ENCODE results near the gene GAST.
"Not testable (repeated sequence)": the region's sequence is repeated elsewhere in the genome, so short reads cannot be mapped to it uniquely, and the experiment has no call there.

The GAST gene

DNA sequence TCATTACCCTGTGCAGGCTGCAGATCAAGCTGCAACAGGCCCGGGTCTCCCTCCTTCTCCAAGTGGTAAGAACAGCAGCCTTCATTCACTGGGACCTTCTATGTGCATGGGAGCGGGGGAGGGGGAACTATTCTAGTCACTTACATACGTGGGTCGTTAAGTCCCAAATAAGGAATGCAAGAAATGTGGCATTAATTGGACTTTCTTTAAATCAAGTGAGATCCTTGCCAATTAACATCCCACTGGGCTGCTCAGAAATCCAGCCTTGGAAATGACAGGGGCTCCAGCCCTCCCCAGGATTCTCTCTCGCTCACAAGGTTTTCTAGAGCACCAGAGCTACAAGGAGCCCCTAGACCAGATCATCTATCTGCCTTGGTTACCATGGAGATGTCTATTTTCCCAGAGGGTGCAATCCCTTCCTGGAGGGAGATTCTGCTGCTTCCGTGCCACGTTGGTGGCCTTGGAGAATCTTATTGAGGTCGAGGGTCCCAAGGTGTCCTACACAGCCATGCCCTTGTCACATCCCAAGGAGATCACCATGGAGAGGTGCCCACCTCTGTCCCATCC, 28.6 kb upstream of the GAST start:
- DNase-seq (ENCODE audit: low spot score): no peak

DNA sequence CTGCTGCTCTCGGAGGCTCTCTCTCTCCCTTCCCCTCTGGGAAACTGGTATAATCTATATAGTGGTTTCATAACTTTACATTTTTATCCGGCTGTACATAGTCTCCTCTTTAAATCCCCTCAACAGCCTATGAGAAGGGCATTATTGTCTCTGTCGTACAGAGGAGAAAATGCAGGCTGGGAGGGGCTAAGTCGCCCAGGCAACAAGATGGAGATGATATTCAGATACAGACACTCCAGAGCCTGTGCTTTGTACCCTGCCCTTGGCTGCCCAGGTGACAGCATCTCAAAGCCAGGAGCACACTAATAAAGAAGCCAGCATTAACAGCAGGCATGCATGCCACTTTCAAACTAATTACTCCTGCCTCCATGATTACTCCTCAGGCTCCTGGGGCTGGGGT, 28.1 kb upstream of the GAST start:
- DNase-seq (ENCODE audit: low spot score): no peak

- not testable (repeated sequence) for DNase-seq (ENCODE audit: low spot score)
Observed at GRCh38 chr17:41685753-41686152, 26.4 kb upstream of the GAST start.

DNA sequence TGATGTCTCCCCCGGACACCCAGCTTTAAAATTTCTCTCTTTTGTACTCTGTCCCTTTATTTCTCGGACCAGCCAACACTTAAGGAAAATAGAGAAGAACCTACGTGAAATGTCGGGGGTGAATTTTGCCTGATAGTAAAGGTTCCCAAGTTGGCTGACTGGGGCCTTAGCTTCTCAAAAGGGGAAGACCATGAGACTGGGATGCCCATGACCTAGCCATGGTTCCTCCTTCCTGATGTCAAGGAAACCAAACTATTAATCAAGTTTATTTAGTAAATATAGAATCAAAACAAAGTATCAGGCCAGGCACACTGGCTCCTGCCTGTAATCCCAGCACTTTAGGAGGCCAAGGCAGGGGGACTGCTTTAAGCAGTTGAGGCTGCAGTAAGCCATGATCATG, 25.9 kb upstream of the GAST start:
- DNase-seq (ENCODE audit: low spot score): no peak

DNA sequence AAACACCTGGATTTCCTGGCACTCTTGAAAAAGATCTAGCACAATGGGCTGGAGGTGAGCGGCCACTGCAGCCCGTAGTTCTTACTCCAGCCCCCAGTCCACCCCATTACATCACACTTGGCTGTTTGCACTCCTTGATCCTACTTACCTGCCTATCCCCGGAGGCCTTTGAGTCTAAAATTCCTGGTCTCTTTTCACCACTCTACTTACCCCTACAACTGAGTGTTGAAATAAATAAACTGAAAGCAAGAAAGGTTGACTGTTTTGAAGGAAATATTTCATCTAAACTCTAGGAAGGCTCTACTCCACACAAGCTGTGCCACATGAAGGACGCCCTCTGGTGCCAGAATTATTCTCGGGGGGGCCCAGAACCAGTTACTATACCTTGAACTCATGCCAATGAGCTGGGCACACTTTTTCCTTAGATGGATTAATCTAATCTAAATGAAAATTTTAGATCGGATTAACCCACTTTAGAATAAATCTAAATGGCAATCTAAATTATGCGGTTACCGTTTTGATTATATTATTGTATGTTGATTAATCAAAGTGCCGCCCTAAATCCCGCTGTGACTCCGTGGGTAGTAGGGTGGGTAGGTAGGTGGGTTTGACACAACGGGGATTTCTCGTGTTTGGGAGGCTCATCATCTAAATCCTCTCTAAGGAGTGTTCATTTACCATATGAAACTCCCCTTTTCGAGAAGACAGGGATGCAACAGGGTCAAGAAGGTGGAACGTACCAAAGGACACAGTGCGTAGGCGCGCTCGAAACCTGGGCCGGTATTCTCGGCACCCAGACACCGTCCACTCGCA, 24.1 kb upstream of the GAST start:
- DNase-seq (ENCODE audit: low spot score): no peak

- DNase-seq (ENCODE audit: low spot score): peak; percentile 98
Observed at GRCh38 chr17:41688641-41689496, 23.3 kb upstream of the GAST start, which contains the start of gene EIF1. Gene EIF1, plus strand, starts transcription at chr17:41688885. Its CDS starts 154 bp downstream, at chr17:41689039.

- peak; percentile 51 for DNase-seq (ENCODE audit: low spot score)
Observed at GRCh38 chr17:41689497-41690299, 22.4 kb upstream of the GAST start.

DNA sequence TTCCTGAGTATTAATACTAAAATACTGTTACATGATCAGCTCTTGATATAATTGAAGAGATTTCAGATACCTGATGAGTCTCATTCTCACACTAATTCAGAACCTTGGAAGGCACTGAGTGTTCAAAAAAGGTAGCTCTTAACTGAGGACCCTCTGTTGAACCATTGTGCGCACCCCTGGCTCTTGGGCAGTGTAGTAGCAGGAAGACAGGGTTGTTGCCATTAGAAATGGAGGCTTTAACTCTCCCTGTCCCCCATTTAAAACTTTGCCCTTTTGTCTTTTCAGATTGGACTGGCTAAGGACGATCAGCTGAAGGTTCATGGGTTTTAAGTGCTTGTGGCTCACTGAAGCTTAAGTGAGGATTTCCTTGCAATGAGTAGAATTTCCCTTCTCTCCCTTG, 21.6 kb upstream of the GAST start:
- DNase-seq (ENCODE audit: low spot score): no peak

DNA sequence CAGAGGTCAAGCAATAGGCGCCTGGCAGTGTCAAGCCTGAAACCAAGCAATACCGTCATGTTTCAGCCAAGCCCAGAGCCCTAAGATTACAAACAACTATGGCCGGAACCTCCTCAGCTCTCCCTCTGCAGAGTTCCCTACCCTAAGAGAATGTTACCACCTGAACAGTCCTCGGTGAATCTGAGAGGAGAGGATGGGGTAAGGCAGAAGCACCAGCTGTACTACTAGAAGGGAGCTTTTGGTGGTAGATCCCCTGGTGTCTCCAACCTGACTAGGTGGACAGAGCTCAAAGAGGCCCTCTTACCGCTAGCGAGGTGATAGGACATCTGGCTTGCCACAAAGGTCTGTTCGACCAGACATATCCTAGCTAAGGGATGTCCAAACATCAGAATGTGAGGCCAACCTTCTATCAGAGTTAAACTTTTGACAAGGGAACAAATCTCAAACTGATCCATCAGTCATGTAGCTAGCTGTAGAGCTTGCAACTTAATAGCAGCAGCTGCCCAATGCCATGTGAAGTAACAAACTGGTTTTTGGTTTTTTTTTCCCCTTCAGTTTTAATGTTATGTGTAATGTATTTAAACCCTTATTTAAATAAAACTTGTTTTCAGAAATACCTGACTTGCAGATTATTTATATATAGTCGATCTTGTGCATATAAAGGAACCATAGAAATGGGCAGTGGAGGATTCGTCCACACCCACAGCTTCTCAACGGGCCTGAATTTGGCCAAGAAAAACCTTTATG, 20.9 kb upstream of the GAST start:
- DNase-seq (ENCODE audit: low spot score): no peak

- DNase-seq (ENCODE audit: low spot score): no peak
Observed at GRCh38 chr17:41692722-41693521, 19.2 kb upstream of the GAST start.

- no peak for DNase-seq (ENCODE audit: low spot score)
Observed at GRCh38 chr17:41695134-41695661, 16.9 kb upstream of the GAST start.

GRCh38 chr17:41695954-41696757, 16.0 kb upstream of the GAST start:
- DNase-seq (ENCODE audit: low spot score): peak; percentile 87

- peak; percentile 73 for DNase-seq (ENCODE audit: low spot score)
Observed at GRCh38 chr17:41697122-41697962, 14.8 kb upstream of the GAST start.

DNA sequence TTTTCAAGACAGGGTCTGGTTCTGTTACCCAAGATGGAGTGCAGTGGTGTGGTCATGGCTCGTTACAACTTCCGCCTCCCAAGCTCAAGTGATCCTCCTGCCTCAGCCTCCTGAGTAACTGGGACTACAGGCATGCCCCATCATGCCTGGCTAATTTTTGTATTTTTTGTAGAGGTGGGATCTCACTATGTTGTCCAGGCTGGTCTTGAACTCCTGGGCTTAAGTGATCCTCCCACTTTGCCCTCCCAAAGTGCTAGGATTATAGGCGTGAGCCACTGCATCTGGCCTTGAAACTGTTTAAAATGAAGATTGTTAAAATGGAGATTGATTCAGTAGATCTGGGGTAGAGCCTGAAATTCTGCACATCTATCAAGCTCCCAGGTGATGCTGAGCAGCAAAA, 11.3 kb upstream of the GAST start:
- DNase-seq (ENCODE audit: low spot score): not testable (repeated sequence)

GRCh38 chr17:41702712-41703111, 9.4 kb upstream of the GAST start:
- DNase-seq (ENCODE audit: low spot score): no peak

GRCh38 chr17:41705271-41705991, 6.7 kb upstream of the GAST start:
- no peak for DNase-seq (ENCODE audit: low spot score)

DNA sequence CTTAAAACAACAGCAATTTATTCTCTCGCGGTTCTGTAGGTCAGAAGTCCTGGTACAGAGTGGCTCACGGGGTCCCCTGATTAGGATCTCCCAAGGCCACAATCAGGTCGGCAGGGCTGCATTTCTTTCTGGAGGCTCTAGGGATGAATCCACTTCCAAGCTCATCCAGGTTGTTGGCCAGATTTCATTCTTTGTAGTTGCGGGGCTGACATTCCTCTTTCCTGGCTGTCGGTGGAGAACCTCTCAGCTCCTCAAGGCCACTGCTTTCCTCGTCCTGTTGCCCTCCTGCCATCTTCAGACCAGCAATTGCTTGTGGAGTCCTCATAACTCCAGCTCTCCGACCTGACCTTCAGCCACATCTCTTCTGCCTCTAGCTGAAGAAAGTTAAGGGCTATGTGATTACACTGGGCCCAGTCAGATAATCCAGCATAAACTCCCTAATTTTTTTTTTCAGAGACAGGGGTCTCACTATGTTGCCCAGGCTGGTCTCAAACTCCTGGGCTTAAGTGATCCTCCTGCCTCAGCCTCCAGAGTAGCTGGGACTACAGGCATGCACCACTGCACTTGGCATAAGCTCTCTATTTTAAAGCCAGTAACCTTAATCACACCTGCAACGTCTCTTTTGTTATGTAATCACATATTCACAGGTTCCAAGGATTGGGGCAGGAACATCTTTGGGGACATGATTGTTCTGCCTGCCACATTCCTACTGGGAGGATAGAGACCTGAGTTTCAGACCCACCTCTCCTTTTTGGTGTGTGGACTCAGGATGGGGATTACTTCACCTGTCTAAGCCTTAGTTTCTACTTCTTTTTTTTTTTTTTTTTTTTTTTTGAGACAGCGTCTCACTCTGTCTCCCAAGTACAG, 4.1 kb upstream of the GAST start:
- no peak for DNase-seq (ENCODE audit: low spot score)

All from GM03348 (cell line).